ENCODE data around the gene MICOS13. TPM values are rescaled to one million over a fixed set of nuclear protein-coding genes. Genes with fewer than 3 reads are reported as not detected.
A peak's percentile ranks its signal among the peaks of the same experiment; 100 is the strongest.

The MICOS13 gene
- total and polyA plus RNA-seq, 12 donors = 122 to 658 (median 139) TPM

GRCh38 chr19:5682107-5682482 lies 1.8 kb upstream of the MICOS13 start:
- no peak for ATAC-seq
- intact Hi-C loops (cut with DNase I) = loop anchor here in 1 of 10 donors (5.0 kb wide), 1 partner anchor 60 kb away; the partner anchor contains the start of genes SAFB and SAFB2
- WGBS, 2 donors = 86 to 88% methylated on average over 3 of the region's 3 CpGs

GRCh38 chr19:5681391-5682106 lies 1.2 kb upstream of the MICOS13 start:
- peak overlapping the region in 2 of 10 donors; percentile 94 to 97 for H3K27ac ChIP-seq
- no peak for DNase-seq

More at GRCh38 chr19:5682107-5682482, 1.8 kb upstream of the MICOS13 start:
- DNase-seq = no peak
- peaks cover 5 to 26% (median 18%) of the 10 kb centered on the region in 9 donors for H3K4me1 ChIP-seq
- no peaks in the 10 kb centered on the region for H3K27me3 ChIP-seq
- H3K36me3 ChIP-seq = peaks cover 0 to 16% (median 0%) of the 10 kb centered on the region in 9 donors
- no peaks in the 10 kb centered on the region for H3K9me3 ChIP-seq
- no peak overlapping the region for H3K27ac ChIP-seq
- no peak for TF ChIP-seq CTCF (IDR thresholded peaks at IDR 0.05)
- H3K4me3 ChIP-seq = no peak overlapping the region

GRCh38 chr19:5680084-5680436 lies 256 bp downstream of the MICOS13 start:
- intact Hi-C loops (cut with DNase I) = loop anchor here in 3 of 10 donors (2.0 to 5.0 kb wide), 3 partner anchors 41 to 58 kb away; partner anchors contain the start of genes SAFB (in 2 of the 3), SAFB2 (in 2 of the 3), CATSPERD (in 1 of the 3) and LONP1 (in 1 of the 3)
- Histone ChIP-seq H3K9me3 (no peaks in the 10 kb centered on the region), H3K36me3 (peaks cover 0 to 16% (median 0%) of the 10 kb centered on the region in 9 donors), H3K4me3 (peak overlapping the region; percentile 32 to 97 (median 82)), H3K27ac (peak overlapping the region; percentile 57 to 97 (median 93)), H3K4me1 (peaks cover 5 to 32% (median 21%) of the 10 kb centered on the region in 9 donors), H3K27me3 (no peaks in the 10 kb centered on the region)
- ATAC-seq (peak in 6 of 8 donors; percentile 1 to 15 (median 9)), DNase-seq (peak in 1 of 2 donors; percentile 58)
- 0 to 1% methylated on average over 23 of the region's 23 CpGs for WGBS, 2 donors
- no peak for TF ChIP-seq CTCF (IDR thresholded peaks at IDR 0.05)

More at GRCh38 chr19:5681391-5682106, 1.2 kb upstream of the MICOS13 start:
- H3K36me3 ChIP-seq = peaks cover 0 to 16% (median 0%) of the 10 kb centered on the region in 9 donors
- ATAC-seq = no peak
- 66% methylated on average over 17 of the region's 17 CpGs for WGBS, 2 donors
- TF ChIP-seq CTCF (IDR thresholded peaks at IDR 0.05) = no peak
- intact Hi-C loops (cut with DNase I) = loop anchor here in 3 of 10 donors (2.0 to 5.0 kb wide), 3 partner anchors 39 to 59 kb away; partner anchors contain the start of genes SAFB (in 2 of the 3), SAFB2 (in 2 of the 3), CATSPERD (in 1 of the 3) and LONP1 (in 1 of the 3)
- H3K27me3 ChIP-seq = no peaks in the 10 kb centered on the region
- H3K4me3 ChIP-seq = peak overlapping the region in 9 of 10 donors; percentile 72 to 97 (median 82)
- peaks cover 5 to 24% (median 15%) of the 10 kb centered on the region in 9 donors for H3K4me1 ChIP-seq
- no peaks in the 10 kb centered on the region for H3K9me3 ChIP-seq

GRCh38 chr19:5679289-5680083 lies 830 bp downstream of the MICOS13 start:
- TF ChIP-seq CTCF (IDR thresholded peaks at IDR 0.05) = no peak
- H3K4me1 ChIP-seq = peaks cover 5 to 32% (median 21%) of the 10 kb centered on the region in 9 donors
- peak in 2 of 8 donors; percentile 2 to 3 for ATAC-seq
- WGBS, 2 donors = 20 to 22% methylated on average over 26 of the region's 26 CpGs
- H3K27me3 ChIP-seq = no peaks in the 10 kb centered on the region
- H3K9me3 ChIP-seq = no peaks in the 10 kb centered on the region
- peak overlapping the region; percentile 32 to 97 (median 82) for H3K4me3 ChIP-seq
- H3K27ac ChIP-seq = peak overlapping the region; percentile 57 to 97 (median 93)
- peak in 1 of 2 donors; percentile 39 for DNase-seq
- peaks cover 0 to 16% (median 0%) of the 10 kb centered on the region in 9 donors for H3K36me3 ChIP-seq
- intact Hi-C loops (cut with DNase I) = loop anchor here in 4 of 10 donors (2.0 to 5.0 kb wide), 4 partner anchors 41 to 57 kb away; partner anchors contain the start of genes SAFB (in 3 of the 4), SAFB2 (in 3 of the 4), CATSPERD (in 1 of the 4) and LONP1 (in 1 of the 4)
